Measurements from ENCODE around the gene AP1G1. TPM values are rescaled to one million over a fixed set of nuclear protein-coding genes. Genes with fewer than 3 reads are reported as not detected.

The AP1G1 gene
- total and polyA plus RNA-seq, 5 donors from 2014 or later = 11.7 to 190 (median 13.6) TPM

DNA sequence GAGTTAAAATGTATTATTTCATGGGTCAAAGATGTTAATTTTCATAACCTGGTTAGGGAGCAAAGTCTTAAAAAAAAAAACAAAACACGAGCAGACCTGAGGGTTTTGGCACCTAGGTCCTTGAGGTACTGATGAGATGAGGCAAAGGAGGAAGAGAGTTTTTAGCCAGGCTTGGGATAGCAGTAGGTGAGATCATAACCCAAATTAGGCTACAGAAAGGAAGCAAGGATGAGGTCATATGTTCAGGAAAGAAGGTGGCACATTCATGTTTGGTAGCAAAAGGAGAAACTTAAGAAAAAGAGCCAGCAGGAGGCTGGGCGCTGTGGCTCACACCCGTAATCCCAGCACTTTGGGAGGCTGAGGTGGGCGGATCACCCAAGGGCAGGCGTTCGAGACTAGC lies 40.0 kb upstream of the AP1G1 start:
- peak overlapping the region in 2 of 4 donors; percentile 18 to 96 for H3K4me3 Mint-ChIP-seq
- H3K27me3 ChIP-seq (ENCODE audit: control insufficient read depth, insufficient read depth, low read length) = no peaks in the 10 kb centered on the region
- ATAC-seq (ENCODE audit: low read depth in 2 of 2) (no peak), DNase-seq (no peak)
- no peaks in the 10 kb centered on the region for H3K9me3 ChIP-seq (ENCODE audit: control insufficient read depth in 2 of 2, low read length in 2 of 2)
- no peak overlapping the region for H3K27ac ChIP-seq (ENCODE audit: insufficient read depth, low read length, poor library complexity, severe bottlenecking)
- H3K36me3 ChIP-seq (ENCODE audit: control insufficient read depth, insufficient read depth, low read length) = peaks cover 36% of the 10 kb centered on the region
- no peaks in the 10 kb centered on the region for H3K9me3 Mint-ChIP-seq
- H3K36me3 Mint-ChIP-seq = peaks cover 25% of the 10 kb centered on the region
- H3K27me3 Mint-ChIP-seq = peaks cover 5% of the 10 kb centered on the region
- peak overlapping the region in 1 of 3 donors; percentile 7 for H3K27ac Mint-ChIP-seq
- H3K4me1 ChIP-seq (ENCODE audit: control insufficient read depth, insufficient read depth, low read length, poor library complexity, severe bottlenecking) = peaks cover 36% of the 10 kb centered on the region
- H3K4me3 ChIP-seq (ENCODE audit: low read depth, low read length) = no peak overlapping the region
- peaks cover 16 to 62% (median 50%) of the 10 kb centered on the region in 4 donors for H3K4me1 Mint-ChIP-seq

DNA sequence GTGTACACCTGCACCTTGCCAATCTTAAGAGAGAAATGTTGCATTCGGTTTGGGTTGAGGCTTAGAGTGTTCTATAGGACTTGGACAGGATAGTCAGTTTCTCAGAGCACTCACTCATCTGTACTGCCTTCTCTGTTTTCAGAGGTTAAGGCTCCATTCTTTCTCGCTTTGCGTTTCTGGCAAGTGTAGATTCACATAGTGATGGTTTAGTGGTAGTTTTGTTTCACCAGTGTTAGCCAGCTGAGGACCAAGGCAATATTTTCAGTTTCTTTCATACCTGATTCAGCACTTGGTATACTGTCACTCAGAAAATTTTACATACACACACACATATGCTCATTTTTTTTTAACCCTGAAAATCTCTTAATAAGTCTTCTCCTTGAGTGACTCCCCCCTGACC lies 38.5 kb upstream of the AP1G1 start:
- H3K4me1 Mint-ChIP-seq = peaks cover 19 to 53% (median 44%) of the 10 kb centered on the region in 4 donors
- peaks cover 21% of the 10 kb centered on the region for H3K4me1 ChIP-seq (ENCODE audit: control insufficient read depth, insufficient read depth, low read length, poor library complexity, severe bottlenecking)
- no peaks in the 10 kb centered on the region for H3K27me3 ChIP-seq (ENCODE audit: control insufficient read depth, insufficient read depth, low read length)
- no peaks in the 10 kb centered on the region for H3K9me3 ChIP-seq (ENCODE audit: control insufficient read depth in 2 of 2, low read length in 2 of 2)
- peak overlapping the region; percentile 93 to 99 (median 96) for H3K4me3 Mint-ChIP-seq
- DNase-seq (no peak), ATAC-seq (ENCODE audit: low read depth in 2 of 2) (no peak)
- no peaks in the 10 kb centered on the region for H3K9me3 Mint-ChIP-seq
- peak overlapping the region; percentile 91 for H3K27ac ChIP-seq (ENCODE audit: insufficient read depth, low read length, poor library complexity, severe bottlenecking)
- peaks cover 5% of the 10 kb centered on the region for H3K27me3 Mint-ChIP-seq
- peaks cover 36% of the 10 kb centered on the region for H3K36me3 ChIP-seq (ENCODE audit: control insufficient read depth, insufficient read depth, low read length)
- H3K27ac Mint-ChIP-seq = peak overlapping the region; percentile 69 to 98 (median 97)
- H3K36me3 Mint-ChIP-seq = peaks cover 22% of the 10 kb centered on the region
- peak overlapping the region; percentile 81 for H3K4me3 ChIP-seq (ENCODE audit: low read depth, low read length)

DNA sequence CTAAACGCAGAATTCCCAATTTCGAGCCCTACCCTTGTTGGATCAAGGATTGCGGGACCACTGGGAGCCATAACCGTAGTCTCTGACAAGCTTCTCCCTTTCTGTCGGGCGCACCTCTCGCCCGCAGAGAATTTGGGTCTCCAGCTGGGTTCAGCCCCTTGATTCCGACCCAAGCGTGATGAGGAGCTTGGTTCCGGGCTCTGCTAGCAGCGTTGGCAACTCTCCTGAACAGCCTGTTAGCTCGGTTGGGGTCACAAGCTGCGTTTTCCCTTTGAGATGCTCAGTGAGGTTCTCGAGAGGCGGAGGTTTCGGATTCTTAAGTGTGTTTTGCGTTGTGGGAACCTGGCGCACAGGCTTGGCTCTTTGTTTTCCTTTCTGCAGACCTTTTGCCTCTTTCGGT lies 37.8 kb upstream of the AP1G1 start:
- Mint-ChIP-seq H3K36me3 (peaks cover 22% of the 10 kb centered on the region), H3K4me3 (peak overlapping the region; percentile 93 to 99 (median 96)), H3K9me3 (no peaks in the 10 kb centered on the region), H3K27me3 (peaks cover 5% of the 10 kb centered on the region), H3K27ac (peak overlapping the region; percentile 87 to 98 (median 97)), H3K4me1 (peaks cover 19 to 49% (median 42%) of the 10 kb centered on the region in 4 donors)
- ATAC-seq (ENCODE audit: low read depth in 2 of 2) = no peak
- Histone ChIP-seq H3K36me3 (ENCODE audit: control insufficient read depth, insufficient read depth, low read length) (peaks cover 33% of the 10 kb centered on the region), H3K9me3 (ENCODE audit: control insufficient read depth in 2 of 2, low read length in 2 of 2) (no peaks in the 10 kb centered on the region), H3K4me1 (ENCODE audit: control insufficient read depth, insufficient read depth, low read length, poor library complexity, severe bottlenecking) (peaks cover 18% of the 10 kb centered on the region), H3K4me3 (ENCODE audit: low read depth, low read length) (peak overlapping the region; percentile 81), H3K27me3 (ENCODE audit: control insufficient read depth, insufficient read depth, low read length) (no peaks in the 10 kb centered on the region), H3K27ac (ENCODE audit: insufficient read depth, low read length, poor library complexity, severe bottlenecking) (peak overlapping the region; percentile 91)
- peak; percentile 12 to 55 (median 15) for DNase-seq

DNA sequence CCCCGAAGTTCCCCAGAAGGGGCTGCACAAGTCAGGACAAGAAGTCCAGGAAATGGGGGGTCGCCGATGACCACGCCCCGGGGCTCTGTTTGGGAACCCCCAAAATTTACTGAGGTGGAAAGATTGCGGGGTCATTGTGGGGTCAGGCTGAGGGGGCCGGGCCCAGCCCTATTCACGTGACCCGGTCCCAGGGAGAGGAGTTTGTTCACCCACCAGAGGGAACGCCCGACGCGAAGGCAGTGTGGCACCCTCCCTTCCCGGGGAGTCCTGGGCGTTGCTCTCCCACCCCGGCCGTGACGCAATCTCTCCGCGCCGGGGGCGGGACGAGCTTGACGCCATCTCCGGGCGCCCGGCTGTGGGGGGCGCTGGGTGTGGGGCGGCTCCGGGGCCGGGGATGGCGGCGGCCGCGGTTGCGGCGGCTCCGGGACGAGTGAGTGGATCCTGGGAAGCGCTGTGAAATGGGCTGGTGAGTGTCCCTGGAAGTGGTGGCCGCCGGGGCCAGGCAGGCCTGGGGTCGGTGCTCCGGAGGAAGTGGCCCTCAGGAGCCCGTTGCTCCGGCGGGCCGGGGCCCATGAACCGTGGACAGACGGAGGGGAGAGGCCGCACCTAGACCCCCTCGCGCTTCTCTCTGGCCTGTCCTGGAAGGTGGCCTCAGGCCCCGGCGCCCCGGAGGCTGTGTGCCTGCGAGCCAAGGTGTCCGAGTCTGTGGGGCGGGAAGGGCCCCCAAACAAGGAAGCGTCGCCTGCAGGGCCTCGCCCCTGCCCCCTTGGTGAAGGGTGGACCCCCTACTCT lies 37.2 kb upstream of the AP1G1 start, which contains the start of gene ATXN1L:
TSS of gene ATXN1L (plus strand) at position 338 of the 792 bp plus-strand sequence. CDS start 3,765 bp downstream, outside the sequence.
- Histone ChIP-seq H3K36me3 (ENCODE audit: control insufficient read depth, insufficient read depth, low read length) (peaks cover 27% of the 10 kb centered on the region), H3K4me1 (ENCODE audit: control insufficient read depth, insufficient read depth, low read length, poor library complexity, severe bottlenecking) (peaks cover 18% of the 10 kb centered on the region), H3K9me3 (ENCODE audit: control insufficient read depth in 2 of 2, low read length in 2 of 2) (no peaks in the 10 kb centered on the region), H3K27me3 (ENCODE audit: control insufficient read depth, insufficient read depth, low read length) (no peaks in the 10 kb centered on the region), H3K27ac (ENCODE audit: insufficient read depth, low read length, poor library complexity, severe bottlenecking) (peak within 1 kb of the TSS; percentile 91), H3K4me3 (ENCODE audit: low read depth, low read length) (peak within 1 kb of the TSS; percentile 81)
- ATAC-seq (ENCODE audit: low read depth in 2 of 2) (peak; percentile 93 to 94), DNase-seq (peak; percentile 90 to 95 (median 94))
- Mint-ChIP-seq H3K27ac (peak within 1 kb of the TSS; percentile 87 to 98 (median 97)), H3K9me3 (no peaks in the 10 kb centered on the region), H3K27me3 (peaks cover 5% of the 10 kb centered on the region), H3K36me3 (peaks cover 22% of the 10 kb centered on the region), H3K4me3 (peak within 1 kb of the TSS; percentile 93 to 99 (median 96)), H3K4me1 (peaks cover 19 to 47% (median 41%) of the 10 kb centered on the region in 4 donors)

DNA sequence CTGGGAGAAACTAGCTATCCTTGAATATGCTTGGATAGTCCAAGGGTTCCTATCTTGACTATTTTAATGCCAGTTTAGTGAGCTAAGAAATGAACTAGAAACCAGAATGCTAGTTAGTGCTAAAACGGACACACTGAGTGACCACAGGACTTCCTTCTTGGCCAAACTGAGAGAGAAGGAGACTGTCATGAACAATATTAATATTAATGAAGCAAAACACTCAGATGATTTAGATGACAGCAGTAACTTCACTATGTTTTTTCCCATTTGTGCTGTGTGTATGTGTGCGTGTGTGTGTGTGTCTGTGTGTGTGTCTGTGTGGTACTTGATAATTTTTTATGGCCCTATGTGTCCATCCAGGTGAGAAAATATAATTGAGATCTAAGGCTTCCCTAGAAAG lies 34.9 kb upstream of the AP1G1 start:
- Histone ChIP-seq H3K4me1 (ENCODE audit: control insufficient read depth, insufficient read depth, low read length, poor library complexity, severe bottlenecking) (peaks cover 18% of the 10 kb centered on the region), H3K9me3 (ENCODE audit: control insufficient read depth in 2 of 2, low read length in 2 of 2) (no peaks in the 10 kb centered on the region), H3K27me3 (ENCODE audit: control insufficient read depth, insufficient read depth, low read length) (no peaks in the 10 kb centered on the region), H3K27ac (ENCODE audit: insufficient read depth, low read length, poor library complexity, severe bottlenecking) (no peak overlapping the region), H3K36me3 (ENCODE audit: control insufficient read depth, insufficient read depth, low read length) (peaks cover 5% of the 10 kb centered on the region), H3K4me3 (ENCODE audit: low read depth, low read length) (no peak overlapping the region)
- Mint-ChIP-seq H3K4me1 (peaks cover 19 to 40% (median 32%) of the 10 kb centered on the region in 4 donors), H3K27me3 (peaks cover 5% of the 10 kb centered on the region), H3K27ac (peak overlapping the region in 2 of 3 donors; percentile 28 to 76), H3K4me3 (peak overlapping the region in 2 of 4 donors; percentile 10 to 72), H3K36me3 (peaks cover 6% of the 10 kb centered on the region), H3K9me3 (no peaks in the 10 kb centered on the region)
- no peak for ATAC-seq (ENCODE audit: low read depth in 2 of 2)
- DNase-seq = no peak

DNA sequence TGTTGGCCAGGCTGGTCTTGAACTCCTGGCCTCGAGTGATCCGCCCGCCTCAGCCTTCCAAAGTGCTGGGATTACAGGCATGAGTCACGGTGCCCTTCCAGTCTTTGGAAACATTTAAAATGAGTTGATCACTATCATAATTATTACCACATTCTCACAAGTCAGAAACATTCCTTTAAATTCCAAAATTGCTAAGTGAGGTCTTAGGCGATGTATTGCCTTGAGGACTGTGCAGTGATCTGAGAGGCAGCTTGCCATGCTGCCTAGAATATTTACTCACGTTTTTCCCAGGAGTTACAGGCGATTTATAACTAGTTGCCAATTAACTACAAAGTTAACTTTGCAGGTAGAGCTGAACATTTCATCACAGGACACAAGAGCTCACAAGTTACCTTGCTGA lies 31.4 kb upstream of the AP1G1 start:
- Histone ChIP-seq H3K9me3 (ENCODE audit: control insufficient read depth in 2 of 2, low read length in 2 of 2) (no peaks in the 10 kb centered on the region), H3K4me3 (ENCODE audit: low read depth, low read length) (no peak overlapping the region), H3K27me3 (ENCODE audit: control insufficient read depth, insufficient read depth, low read length) (no peaks in the 10 kb centered on the region), H3K36me3 (ENCODE audit: control insufficient read depth, insufficient read depth, low read length) (no peaks in the 10 kb centered on the region), H3K27ac (ENCODE audit: insufficient read depth, low read length, poor library complexity, severe bottlenecking) (no peak overlapping the region), H3K4me1 (ENCODE audit: control insufficient read depth, insufficient read depth, low read length, poor library complexity, severe bottlenecking) (peaks cover 2% of the 10 kb centered on the region)
- Mint-ChIP-seq H3K36me3 (no peaks in the 10 kb centered on the region), H3K4me1 (peaks cover 8 to 15% (median 11%) of the 10 kb centered on the region in 4 donors), H3K27ac (no peak overlapping the region), H3K4me3 (no peak overlapping the region), H3K9me3 (no peaks in the 10 kb centered on the region), H3K27me3 (no peaks in the 10 kb centered on the region)
- DNase-seq (no peak), ATAC-seq (ENCODE audit: low read depth in 2 of 2) (no peak)

DNA sequence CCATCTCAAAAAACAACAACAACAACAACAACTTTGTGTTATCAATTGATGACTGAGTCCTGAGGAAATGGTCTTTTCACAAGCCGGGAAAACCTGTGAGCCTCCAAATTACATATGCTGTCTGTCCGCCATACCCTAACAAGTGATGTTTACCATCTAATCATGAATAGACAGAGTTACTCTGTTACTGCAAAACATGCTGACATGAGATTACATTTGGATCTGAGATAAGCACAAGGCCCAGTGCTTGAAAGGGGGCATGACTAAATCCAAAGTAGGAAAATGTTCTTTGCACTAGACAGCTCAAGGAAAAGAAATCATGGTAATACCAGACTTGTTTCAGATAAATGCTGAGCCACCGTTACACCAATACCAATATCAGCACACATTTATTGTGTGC lies 28.5 kb upstream of the AP1G1 start:
- DNase-seq = no peak
- H3K4me1 Mint-ChIP-seq = peaks cover 3 to 9% (median 7%) of the 10 kb centered on the region in 4 donors
- Histone ChIP-seq H3K36me3 (ENCODE audit: control insufficient read depth, insufficient read depth, low read length) (no peaks in the 10 kb centered on the region), H3K27ac (ENCODE audit: insufficient read depth, low read length, poor library complexity, severe bottlenecking) (no peak overlapping the region), H3K9me3 (ENCODE audit: control insufficient read depth in 2 of 2, low read length in 2 of 2) (no peaks in the 10 kb centered on the region), H3K4me3 (ENCODE audit: low read depth, low read length) (no peak overlapping the region), H3K27me3 (ENCODE audit: control insufficient read depth, insufficient read depth, low read length) (no peaks in the 10 kb centered on the region), H3K4me1 (ENCODE audit: control insufficient read depth, insufficient read depth, low read length, poor library complexity, severe bottlenecking) (peaks cover 4% of the 10 kb centered on the region)
- ATAC-seq (ENCODE audit: low read depth in 2 of 2) = no peak
- no peak overlapping the region for H3K27ac Mint-ChIP-seq
- no peaks in the 10 kb centered on the region for H3K27me3 Mint-ChIP-seq
- no peaks in the 10 kb centered on the region for H3K9me3 Mint-ChIP-seq
- no peaks in the 10 kb centered on the region for H3K36me3 Mint-ChIP-seq
- no peak overlapping the region for H3K4me3 Mint-ChIP-seq
